Liver (tissue), 3 donors: ENCODE results near the gene TIGD2.

Experiments used
- EGR1 ChIP-seq, 2 donors: IDR thresholded peaks; 2 replicates each; pipeline ENCODE4 v1.6.1; 2016 to 2018; ENCODE audit warnings: antibody characterized with exemption in 2 of 2, low read depth in 2 of 2
- GABPA ChIP-seq, 2 donors: IDR thresholded peaks in 1 of 2; conservative IDR thresholded peaks in 1 of 2; 2 replicates each; pipeline ENCODE4 v1.6.1; 2016; ENCODE audit warnings: antibody characterized with exemption in 2 of 2, mild to moderate bottlenecking in 1 of 2, moderate library complexity in 1 of 2
- JUND ChIP-seq, 2 donors: IDR thresholded peaks; 2 replicates each; pipeline ENCODE4 v1.6.1; 2016; ENCODE audit warnings: antibody characterized with exemption in 2 of 2
- RAD21 ChIP-seq, 2 donors: IDR thresholded peaks; 2 replicates each; pipeline ENCODE4 v1.6.1; 2016; ENCODE audit warnings: antibody characterized with exemption in 2 of 2, mild to moderate bottlenecking in 2 of 2
- RXRA ChIP-seq, 2 donors: IDR thresholded peaks; 2 replicates each; pipeline ENCODE4 v1.6.1; 2017 to 2018; ENCODE audit warnings: antibody characterized with exemption in 2 of 2, mild to moderate bottlenecking in 1 of 2
- SP1 ChIP-seq: IDR thresholded peaks from 2 replicates; pipeline ENCODE4 v1.6.1; 2018; ENCODE audit warnings: antibody characterized with exemption, mild to moderate bottlenecking
- TAF1 ChIP-seq: conservative IDR thresholded peaks from 2 replicates; pipeline ENCODE4 v1.6.1; 2016; ENCODE audit warnings: antibody characterized with exemption, mild to moderate bottlenecking
- YY1 ChIP-seq: IDR thresholded peaks from 2 replicates; pipeline ENCODE4 v1.6.1; 2016; ENCODE audit warnings: antibody characterized with exemption, mild to moderate bottlenecking
- TF ChIP-seq, protein P1 (sequence below): fragments of 150-350 bp; IDR thresholded peaks from 2 replicates; pipeline ENCODE4 v1.5.1; 2017; ENCODE audit warnings: improper control_type of control experiment, low read depth, low read length; ENCODE audit not compliant: missing input control
- TF ChIP-seq, protein P2 (sequence below): IDR thresholded peaks from 2 replicates; pipeline ENCODE4 v1.6.1; 2016; ENCODE audit warnings: antibody characterized with exemption
- TF ChIP-seq, protein P3 (sequence below): IDR thresholded peaks from 2 replicates; pipeline ENCODE4 v1.6.1; 2016; ENCODE audit warnings: antibody characterized with exemption
- TF ChIP-seq, protein P4 (sequence below): IDR thresholded peaks from 2 replicates; pipeline ENCODE4 v1.6.1; 2016; ENCODE audit warnings: antibody characterized with exemption
- TF ChIP-seq, protein P5 (sequence below): IDR thresholded peaks from 2 replicates; pipeline ENCODE4 v1.6.1; 2016; ENCODE audit warnings: antibody characterized with exemption, mild to moderate bottlenecking
- donor health status: healthy.
- donor health status: healthy.

DNA sequence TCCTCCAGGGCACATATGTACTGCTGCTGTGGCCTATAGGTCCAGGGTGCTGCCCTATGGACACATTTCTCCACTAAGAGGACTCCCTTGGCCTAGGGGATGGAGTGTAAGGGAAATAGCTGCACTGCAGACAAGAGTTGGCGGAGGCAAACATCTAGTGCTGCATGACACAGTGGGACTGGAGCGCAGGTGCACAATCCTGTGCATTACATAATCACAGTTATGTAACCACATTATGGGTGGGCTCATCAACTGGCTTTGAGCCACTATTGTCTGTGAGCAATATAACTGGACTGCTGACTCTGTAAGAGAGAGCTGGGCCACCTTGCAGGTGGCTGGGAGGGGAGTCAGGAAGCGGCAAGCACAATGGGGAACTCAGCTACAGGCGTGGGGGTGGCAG, 3.2 kb upstream of the TIGD2 start:
- TF ChIP-seq SP1 (no peak), RAD21 (IDR thresholded peaks at IDR 0.05) (no peak), EGR1 (IDR thresholded peaks at IDR 0.05; ENCODE audit: low read depth in 2 of 2) (no peak), TAF1 (no peak), GABPA (IDR thresholded peaks at IDR 0.05 in 1 of 2, conservative IDR thresholded peaks at IDR 0.05 in 1 of 2) (no peak), YY1 (no peak), JUND (IDR thresholded peaks at IDR 0.05) (no peak), RXRA (IDR thresholded peaks at IDR 0.05) (no peak)
- TF ChIP-seq, protein P1, sequence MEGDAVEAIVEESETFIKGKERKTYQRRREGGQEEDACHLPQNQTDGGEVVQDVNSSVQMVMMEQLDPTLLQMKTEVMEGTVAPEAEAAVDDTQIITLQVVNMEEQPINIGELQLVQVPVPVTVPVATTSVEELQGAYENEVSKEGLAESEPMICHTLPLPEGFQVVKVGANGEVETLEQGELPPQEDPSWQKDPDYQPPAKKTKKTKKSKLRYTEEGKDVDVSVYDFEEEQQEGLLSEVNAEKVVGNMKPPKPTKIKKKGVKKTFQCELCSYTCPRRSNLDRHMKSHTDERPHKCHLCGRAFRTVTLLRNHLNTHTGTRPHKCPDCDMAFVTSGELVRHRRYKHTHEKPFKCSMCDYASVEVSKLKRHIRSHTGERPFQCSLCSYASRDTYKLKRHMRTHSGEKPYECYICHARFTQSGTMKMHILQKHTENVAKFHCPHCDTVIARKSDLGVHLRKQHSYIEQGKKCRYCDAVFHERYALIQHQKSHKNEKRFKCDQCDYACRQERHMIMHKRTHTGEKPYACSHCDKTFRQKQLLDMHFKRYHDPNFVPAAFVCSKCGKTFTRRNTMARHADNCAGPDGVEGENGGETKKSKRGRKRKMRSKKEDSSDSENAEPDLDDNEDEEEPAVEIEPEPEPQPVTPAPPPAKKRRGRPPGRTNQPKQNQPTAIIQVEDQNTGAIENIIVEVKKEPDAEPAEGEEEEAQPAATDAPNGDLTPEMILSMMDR, result no peak
- TF ChIP-seq, protein P2, sequence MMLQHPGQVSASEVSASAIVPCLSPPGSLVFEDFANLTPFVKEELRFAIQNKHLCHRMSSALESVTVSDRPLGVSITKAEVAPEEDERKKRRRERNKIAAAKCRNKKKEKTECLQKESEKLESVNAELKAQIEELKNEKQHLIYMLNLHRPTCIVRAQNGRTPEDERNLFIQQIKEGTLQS, result no peak
- TF ChIP-seq, protein P3, sequence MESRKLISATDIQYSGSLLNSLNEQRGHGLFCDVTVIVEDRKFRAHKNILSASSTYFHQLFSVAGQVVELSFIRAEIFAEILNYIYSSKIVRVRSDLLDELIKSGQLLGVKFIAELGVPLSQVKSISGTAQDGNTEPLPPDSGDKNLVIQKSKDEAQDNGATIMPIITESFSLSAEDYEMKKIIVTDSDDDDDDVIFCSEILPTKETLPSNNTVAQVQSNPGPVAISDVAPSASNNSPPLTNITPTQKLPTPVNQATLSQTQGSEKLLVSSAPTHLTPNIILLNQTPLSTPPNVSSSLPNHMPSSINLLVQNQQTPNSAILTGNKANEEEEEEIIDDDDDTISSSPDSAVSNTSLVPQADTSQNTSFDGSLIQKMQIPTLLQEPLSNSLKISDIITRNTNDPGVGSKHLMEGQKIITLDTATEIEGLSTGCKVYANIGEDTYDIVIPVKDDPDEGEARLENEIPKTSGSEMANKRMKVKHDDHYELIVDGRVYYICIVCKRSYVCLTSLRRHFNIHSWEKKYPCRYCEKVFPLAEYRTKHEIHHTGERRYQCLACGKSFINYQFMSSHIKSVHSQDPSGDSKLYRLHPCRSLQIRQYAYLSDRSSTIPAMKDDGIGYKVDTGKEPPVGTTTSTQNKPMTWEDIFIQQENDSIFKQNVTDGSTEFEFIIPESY, result no peak
- TF ChIP-seq, protein P4, sequence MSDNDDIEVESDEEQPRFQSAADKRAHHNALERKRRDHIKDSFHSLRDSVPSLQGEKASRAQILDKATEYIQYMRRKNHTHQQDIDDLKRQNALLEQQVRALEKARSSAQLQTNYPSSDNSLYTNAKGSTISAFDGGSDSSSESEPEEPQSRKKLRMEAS, result no peak
- TF ChIP-seq, protein P5, sequence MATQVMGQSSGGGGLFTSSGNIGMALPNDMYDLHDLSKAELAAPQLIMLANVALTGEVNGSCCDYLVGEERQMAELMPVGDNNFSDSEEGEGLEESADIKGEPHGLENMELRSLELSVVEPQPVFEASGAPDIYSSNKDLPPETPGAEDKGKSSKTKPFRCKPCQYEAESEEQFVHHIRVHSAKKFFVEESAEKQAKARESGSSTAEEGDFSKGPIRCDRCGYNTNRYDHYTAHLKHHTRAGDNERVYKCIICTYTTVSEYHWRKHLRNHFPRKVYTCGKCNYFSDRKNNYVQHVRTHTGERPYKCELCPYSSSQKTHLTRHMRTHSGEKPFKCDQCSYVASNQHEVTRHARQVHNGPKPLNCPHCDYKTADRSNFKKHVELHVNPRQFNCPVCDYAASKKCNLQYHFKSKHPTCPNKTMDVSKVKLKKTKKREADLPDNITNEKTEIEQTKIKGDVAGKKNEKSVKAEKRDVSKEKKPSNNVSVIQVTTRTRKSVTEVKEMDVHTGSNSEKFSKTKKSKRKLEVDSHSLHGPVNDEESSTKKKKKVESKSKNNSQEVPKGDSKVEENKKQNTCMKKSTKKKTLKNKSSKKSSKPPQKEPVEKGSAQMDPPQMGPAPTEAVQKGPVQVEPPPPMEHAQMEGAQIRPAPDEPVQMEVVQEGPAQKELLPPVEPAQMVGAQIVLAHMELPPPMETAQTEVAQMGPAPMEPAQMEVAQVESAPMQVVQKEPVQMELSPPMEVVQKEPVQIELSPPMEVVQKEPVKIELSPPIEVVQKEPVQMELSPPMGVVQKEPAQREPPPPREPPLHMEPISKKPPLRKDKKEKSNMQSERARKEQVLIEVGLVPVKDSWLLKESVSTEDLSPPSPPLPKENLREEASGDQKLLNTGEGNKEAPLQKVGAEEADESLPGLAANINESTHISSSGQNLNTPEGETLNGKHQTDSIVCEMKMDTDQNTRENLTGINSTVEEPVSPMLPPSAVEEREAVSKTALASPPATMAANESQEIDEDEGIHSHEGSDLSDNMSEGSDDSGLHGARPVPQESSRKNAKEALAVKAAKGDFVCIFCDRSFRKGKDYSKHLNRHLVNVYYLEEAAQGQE, result no peak
